GM18951 (cell line): ENCODE data around the gene SOCS3.
A peak's percentile ranks its signal among the peaks of the same experiment; 100 is the strongest.

Experiments
- POLR2A ChIP-seq: IDR thresholded peaks from 4 replicates; pipeline ENCODE4 v1.6.1; 2011; ENCODE audit warnings: mild to moderate bottlenecking; ENCODE audit not compliant: insufficient read length, insufficient read depth; ENCODE audit errors: extremely low read depth
- in situ Hi-C: fragments of 300-500 bp; cut with MboI; formaldehyde crosslinking; loops from one replicate; pipeline ENCODE4 v1.12.0; 2022; ENCODE audit warnings: low sequenced_read_pairs, mixed read lengths, inconsistent platforms; ENCODE audit not compliant: unreplicated experiment

Gene SOCS3

GRCh38 chr17:78358538-78359320 lies 1.1 kb downstream of the SOCS3 start:
- no peak for TF ChIP-seq POLR2A
- in situ Hi-C loops = no loop called here

GRCh38 chr17:78357672-78358537 lies 2.0 kb downstream of the SOCS3 start:
- no peak for TF ChIP-seq POLR2A
- in situ Hi-C loops = no loop called here

- in situ Hi-C loops = no loop called here
- no peak for TF ChIP-seq POLR2A
Observed at GRCh38 chr17:78357177-78357586, 2.7 kb downstream of the SOCS3 start.

DNA sequence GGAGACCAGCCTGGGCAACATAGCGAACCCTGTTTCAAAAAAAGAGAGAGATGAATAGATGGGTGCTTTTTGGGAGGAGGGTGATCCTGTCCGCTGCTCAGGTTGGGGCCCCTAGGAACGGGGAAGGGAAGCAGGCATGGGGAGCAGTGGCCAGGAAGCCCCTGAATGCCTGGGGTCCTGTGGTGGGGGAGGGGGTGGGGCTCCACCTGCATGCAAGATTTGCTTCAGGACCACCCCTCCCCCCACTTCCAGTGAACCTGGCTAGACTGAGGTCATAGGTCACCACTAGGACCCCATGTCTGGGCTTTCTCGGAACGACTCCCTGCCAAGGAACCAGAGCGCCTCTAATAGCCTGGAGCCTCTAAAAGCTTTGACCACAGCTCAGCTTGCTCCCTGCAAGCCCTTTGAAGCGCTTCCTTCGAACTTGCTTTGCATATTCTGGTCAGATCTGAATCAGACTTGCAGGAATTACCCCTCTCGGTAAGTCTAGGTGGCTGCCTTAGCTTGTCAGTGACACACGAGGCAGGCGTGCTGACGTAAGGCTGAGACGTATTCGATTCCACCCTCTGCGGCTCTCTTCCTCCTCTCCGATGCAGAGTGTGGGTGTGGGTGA lies 3.7 kb downstream of the SOCS3 start:
- TF ChIP-seq POLR2A = peak; percentile 48
- in situ Hi-C loops = no loop called here

- in situ Hi-C loops = no loop called here
- TF ChIP-seq POLR2A = no peak
Observed at GRCh38 chr17:78355701-78356100, 4.2 kb downstream of the SOCS3 start.

GRCh38 chr17:78355045-78355641 lies 4.7 kb downstream of the SOCS3 start:
- in situ Hi-C loops = no loop called here
- no peak for TF ChIP-seq POLR2A

DNA sequence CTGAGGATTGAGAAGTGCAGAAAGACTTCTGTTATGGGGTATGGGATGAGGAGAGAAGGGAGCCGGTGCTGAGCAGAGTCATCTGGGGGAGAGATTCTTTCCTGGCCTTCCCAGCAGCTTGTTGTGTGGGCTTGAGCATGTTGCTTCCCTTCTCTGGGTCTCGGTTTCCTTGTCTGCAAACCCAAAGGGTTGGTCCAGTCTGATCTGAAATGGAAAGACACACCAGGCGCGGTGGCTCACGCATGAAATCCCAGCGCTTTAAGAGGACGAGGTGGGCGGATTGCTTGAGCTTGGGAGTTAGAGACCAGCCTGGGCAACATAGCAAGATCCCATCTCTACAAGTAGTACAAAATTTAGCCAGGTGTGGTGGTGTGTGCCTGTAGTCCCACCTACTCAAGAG lies 6.0 kb downstream of the SOCS3 start:
- no peak for TF ChIP-seq POLR2A
- in situ Hi-C loops = no loop called here

- TF ChIP-seq POLR2A = no peak
- in situ Hi-C loops = no loop called here
Observed at GRCh38 chr17:78351449-78352006, 8.3 kb downstream of the SOCS3 start.

DNA sequence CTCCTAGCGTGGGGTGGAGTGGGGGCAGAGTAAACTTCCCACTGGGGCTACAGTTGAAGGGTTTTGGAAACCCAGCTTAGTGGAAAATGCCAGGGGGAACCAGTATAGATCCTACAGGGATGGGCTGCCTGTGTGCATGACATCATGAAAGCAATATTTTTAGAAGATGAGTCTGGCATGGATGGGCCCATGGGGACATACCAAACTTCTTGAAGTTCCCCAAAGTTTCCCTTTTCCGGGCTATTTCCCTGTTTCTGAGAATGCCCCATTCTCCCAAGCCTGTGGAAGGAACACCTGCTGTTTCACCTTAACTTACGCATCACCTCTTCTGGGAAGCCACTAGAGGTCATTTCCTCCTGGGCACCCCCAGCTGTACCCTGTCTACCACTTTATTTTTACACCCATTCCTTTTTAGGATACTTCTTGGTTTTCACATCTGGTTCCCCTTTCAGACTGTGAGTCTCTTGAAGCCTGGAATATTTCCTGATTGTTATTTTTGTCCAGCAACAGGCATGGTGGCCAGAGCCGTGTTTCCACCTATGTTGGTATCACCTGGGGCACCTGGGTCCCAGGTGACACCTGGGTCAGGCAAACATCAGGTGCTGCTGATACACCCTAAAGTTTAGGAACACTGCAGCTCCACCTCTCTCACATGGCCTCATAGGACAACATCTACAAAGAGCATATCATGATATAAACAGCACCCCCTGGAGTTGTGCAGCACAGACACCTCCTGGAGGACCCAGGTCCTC lies 9.8 kb downstream of the SOCS3 start:
- TF ChIP-seq POLR2A = no peak
- in situ Hi-C loops = no loop called here

DNA sequence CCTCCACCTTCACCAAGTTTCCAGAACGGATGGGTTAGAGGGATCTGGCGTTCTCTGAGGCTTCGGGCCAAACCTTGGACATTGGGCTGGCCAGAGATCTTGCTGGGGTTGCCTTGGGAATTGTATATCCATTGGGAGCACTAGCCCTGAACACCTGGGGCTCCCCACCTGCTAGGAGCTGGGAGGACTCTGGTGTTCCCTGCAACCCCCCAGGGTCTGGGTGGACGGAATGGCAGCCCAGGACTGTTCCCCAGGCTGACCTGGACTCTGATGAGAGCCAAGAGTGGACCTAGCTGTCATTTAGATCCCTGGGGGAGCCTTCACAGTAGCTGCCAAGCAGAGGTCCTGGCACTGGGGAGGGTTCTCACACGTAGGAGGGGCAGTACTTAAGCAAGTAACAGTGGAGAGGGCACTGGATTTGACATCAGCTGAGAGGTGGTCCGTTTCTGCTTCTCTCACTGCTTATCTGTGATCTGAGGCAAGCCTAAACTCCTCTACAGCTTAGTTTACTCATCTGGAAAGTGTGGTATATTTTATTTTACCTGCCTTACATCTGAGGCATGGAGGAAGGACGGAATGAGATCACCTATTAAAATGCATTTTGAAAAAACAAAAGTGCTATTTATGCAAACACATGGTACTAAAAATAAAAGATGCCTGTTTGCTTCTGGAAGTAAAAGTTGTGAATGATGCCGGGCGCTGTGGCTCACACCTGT lies 11.7 kb downstream of the SOCS3 start:
- in situ Hi-C loops = no loop called here

GRCh38 chr17:78347453-78347852 lies 12.4 kb downstream of the SOCS3 start:
- in situ Hi-C loops = no loop called here
- TF ChIP-seq POLR2A = no peak

More for the DNA sequence above, 11.7 kb downstream of the SOCS3 start:
- TF ChIP-seq POLR2A = no peak
